NB4 (cell line): ENCODE results near the gene KCNH6.

Source experiments
- DNase-seq: peaks from one replicate; pipeline ENCODE4 v3.0.0; 2010; ENCODE audit warnings: low read depth
- H3K4me3 ChIP-seq: one replicate; pipeline ENCODE4 v1.5.1; 2011; ENCODE audit warnings: mild to moderate bottlenecking, low read depth, low read length, moderate library complexity
- MYC ChIP-seq: IDR thresholded peaks from 2 replicates; pipeline ENCODE4 v1.6.1; 2011; ENCODE audit warnings: low read depth, low read length
- POLR2A ChIP-seq: IDR thresholded peaks from 2 replicates; pipeline ENCODE4 v1.6.1; 2011; ENCODE audit warnings: mild to moderate bottlenecking; ENCODE audit not compliant: insufficient read length; ENCODE audit errors: extremely low read depth
- TF ChIP-seq, protein P1 (sequence below): IDR thresholded peaks from one replicate; pipeline ENCODE4 v1.5.1; 2012; ENCODE audit warnings: low read depth, low read length
- TF ChIP-seq, protein P2 (sequence below): IDR thresholded peaks from 2 replicates; pipeline ENCODE4 v1.6.1; 2011; ENCODE audit warnings: low read depth, low read length

Gene KCNH6

DNA sequence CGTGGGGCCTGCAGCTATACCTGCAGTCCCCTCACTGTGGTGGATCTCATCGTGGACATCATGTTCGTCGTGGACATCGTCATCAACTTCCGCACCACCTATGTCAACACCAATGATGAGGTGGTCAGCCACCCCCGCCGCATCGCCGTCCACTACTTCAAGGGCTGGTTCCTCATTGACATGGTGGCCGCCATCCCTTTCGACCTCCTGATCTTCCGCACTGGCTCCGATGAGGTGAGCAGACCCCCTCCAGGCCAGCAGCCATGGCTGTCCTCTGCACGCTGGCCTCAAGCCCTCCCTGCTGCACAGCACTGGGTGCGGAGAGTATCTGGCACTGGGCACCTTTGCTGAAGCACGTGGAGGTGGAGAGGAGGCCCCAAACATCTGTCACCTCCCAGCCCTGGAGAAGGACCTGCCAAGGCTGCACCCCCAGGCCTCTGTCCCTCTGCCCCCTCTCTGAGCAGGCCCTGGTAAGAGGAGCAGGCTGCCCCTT lies 11.0 kb downstream of the KCNH6 start:
- TF ChIP-seq, protein P1, sequence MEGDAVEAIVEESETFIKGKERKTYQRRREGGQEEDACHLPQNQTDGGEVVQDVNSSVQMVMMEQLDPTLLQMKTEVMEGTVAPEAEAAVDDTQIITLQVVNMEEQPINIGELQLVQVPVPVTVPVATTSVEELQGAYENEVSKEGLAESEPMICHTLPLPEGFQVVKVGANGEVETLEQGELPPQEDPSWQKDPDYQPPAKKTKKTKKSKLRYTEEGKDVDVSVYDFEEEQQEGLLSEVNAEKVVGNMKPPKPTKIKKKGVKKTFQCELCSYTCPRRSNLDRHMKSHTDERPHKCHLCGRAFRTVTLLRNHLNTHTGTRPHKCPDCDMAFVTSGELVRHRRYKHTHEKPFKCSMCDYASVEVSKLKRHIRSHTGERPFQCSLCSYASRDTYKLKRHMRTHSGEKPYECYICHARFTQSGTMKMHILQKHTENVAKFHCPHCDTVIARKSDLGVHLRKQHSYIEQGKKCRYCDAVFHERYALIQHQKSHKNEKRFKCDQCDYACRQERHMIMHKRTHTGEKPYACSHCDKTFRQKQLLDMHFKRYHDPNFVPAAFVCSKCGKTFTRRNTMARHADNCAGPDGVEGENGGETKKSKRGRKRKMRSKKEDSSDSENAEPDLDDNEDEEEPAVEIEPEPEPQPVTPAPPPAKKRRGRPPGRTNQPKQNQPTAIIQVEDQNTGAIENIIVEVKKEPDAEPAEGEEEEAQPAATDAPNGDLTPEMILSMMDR: no peak
- TF ChIP-seq MYC (no peak), POLR2A (no peak)
- TF ChIP-seq, protein P2, sequence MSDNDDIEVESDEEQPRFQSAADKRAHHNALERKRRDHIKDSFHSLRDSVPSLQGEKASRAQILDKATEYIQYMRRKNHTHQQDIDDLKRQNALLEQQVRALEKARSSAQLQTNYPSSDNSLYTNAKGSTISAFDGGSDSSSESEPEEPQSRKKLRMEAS: no peak
- H3K4me3 ChIP-seq: no peak overlapping the region
- no peak for DNase-seq

DNA sequence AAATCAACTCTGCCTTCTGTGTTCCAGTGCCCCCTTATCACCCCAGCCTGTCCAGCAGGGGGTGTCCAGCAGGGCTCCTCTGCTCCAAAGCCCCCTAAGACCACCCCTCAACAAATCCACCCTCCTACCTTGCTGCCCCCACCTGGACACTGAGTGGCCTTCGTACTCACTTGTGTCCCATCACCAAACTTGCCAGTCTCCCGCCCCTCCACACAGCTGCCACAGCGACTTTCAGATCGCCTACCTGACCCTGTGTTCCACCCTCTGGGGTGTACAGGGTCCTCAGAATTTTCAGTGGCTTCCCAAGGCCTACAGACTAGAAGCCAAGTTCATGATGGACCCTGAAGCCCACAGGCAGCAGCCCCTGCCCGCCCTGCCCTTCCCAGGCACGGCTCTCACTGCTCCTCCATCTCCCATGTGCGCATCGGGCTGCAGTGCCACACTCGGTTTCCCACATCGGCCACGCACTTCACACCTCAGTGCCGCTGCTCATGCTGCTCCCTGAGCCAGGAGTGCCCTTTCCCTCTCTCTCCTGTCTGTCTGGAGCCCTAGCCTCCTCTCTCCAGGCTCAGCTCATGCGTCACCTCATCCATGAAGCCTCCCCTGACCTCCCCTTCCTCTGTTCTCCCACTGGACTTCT lies 11.8 kb downstream of the KCNH6 start:
- no peak overlapping the region for H3K4me3 ChIP-seq
- no peak for TF ChIP-seq POLR2A
- TF ChIP-seq MYC: no peak
- TF ChIP-seq, protein P1: no peak
- TF ChIP-seq, protein P2: no peak
- no peak for DNase-seq

DNA sequence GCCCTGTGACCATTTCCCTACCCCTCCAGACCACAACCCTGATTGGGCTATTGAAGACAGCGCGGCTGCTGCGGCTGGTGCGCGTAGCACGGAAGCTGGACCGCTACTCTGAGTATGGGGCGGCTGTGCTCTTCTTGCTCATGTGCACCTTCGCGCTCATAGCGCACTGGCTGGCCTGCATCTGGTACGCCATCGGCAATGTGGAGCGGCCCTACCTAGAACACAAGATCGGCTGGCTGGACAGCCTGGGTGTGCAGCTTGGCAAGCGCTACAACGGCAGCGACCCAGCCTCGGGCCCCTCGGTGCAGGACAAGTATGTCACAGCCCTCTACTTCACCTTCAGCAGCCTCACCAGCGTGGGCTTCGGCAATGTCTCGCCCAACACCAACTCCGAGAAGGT lies 12.5 kb downstream of the KCNH6 start:
- no peak for DNase-seq
- H3K4me3 ChIP-seq: no peak overlapping the region
- TF ChIP-seq, protein P1: no peak
- TF ChIP-seq MYC (no peak), POLR2A (no peak)
- TF ChIP-seq, protein P2: no peak

DNA sequence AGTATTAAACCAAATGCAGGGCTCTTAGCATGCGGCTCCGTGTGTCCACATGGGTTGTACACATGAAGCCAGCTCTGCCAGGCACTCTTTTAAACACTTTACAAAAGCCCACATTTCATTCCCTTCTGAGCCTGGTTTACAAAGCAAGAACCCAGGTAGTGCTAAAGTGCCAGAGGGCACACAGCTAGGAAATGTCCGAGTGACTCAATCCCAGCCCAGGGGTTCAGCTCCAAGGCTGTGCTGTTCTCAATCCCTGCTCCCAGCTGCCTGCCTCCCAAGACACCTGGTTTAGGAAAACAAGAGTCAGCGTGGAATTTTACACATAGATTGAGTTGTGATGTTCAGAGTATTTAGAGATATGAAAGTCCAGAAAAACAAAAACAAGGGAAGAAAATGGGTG lies 13.8 kb downstream of the KCNH6 start:
- TF ChIP-seq MYC: no peak
- TF ChIP-seq, protein P1: no peak
- TF ChIP-seq, protein P2: no peak
- no peak for TF ChIP-seq POLR2A
- no peak for DNase-seq
- H3K4me3 ChIP-seq: no peak overlapping the region

DNA sequence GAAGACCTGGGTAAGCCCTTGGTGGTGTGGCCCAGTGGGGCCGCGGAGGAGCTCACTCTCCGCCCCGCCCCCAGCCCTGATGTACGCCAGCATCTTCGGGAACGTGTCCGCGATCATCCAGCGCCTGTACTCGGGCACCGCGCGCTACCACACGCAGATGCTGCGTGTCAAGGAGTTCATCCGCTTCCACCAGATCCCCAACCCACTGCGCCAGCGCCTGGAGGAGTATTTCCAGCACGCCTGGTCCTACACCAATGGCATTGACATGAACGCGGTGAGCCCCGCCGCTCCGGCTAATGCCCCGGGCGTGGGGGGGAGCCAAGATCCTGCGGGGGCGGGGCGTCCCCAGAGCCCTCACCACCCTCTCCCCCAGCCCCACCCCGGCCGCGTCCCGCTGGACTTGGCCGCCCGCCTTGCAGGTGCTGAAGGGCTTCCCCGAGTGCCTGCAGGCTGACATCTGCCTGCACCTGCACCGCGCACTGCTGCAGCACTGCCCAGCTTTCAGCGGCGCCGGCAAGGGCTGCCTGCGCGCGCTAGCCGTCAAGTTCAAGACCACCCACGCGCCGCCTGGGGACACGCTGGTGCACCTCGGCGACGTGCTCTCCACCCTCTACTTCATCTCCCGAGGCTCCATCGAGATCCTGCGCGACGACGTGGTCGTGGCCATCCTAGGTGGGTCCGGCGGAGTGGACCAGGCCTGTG lies 15.0 kb downstream of the KCNH6 start:
- H3K4me3 ChIP-seq: no peak overlapping the region
- TF ChIP-seq MYC (no peak), POLR2A (no peak)
- TF ChIP-seq, protein P1: no peak
- TF ChIP-seq, protein P2: no peak
- no peak for DNase-seq
